ENCODE data around the gene TFDP2. TPM values are rescaled to one million over a fixed set of nuclear protein-coding genes. Genes with fewer than 3 reads are reported as not detected.
"Not testable (repeated sequence)": the region's sequence is repeated elsewhere in the genome, so short reads cannot be mapped to it uniquely, and the experiment has no call there.

The TFDP2 gene
- total RNA-seq, 1 experiment from 2014 or later, result 45.6 TPM

- no peak overlapping the region for H2AFZ ChIP-seq (ENCODE audit: low read length)
- DNase-seq, result no peak
Measured at GRCh38 chr3:141929341-141929995, 219.9 kb downstream of the TFDP2 start.

GRCh38 chr3:141928631-141929270, 220.6 kb downstream of the TFDP2 start:
- Histone ChIP-seq H3K9me3 (ENCODE audit: low read length) (no peaks in the 10 kb centered on the region), H3K9me2 (replicated peaks; ENCODE audit: insufficient read depth, low read length) (no peaks in the 10 kb centered on the region)
- DNase-seq, result no peak

More at GRCh38 chr3:141929341-141929995, 219.9 kb downstream of the TFDP2 start:
- Histone ChIP-seq H3K27me3 (ENCODE audit: low read length) (no peaks in the 10 kb centered on the region), H3K9me2 (replicated peaks; ENCODE audit: insufficient read depth, low read length) (no peaks in the 10 kb centered on the region), H3K27ac (ENCODE audit: low read length) (no peak overlapping the region), H3K9ac (ENCODE audit: low read length) (no peak overlapping the region), H3K79me2 (ENCODE audit: low read length) (no peaks in the 10 kb centered on the region), H3K4me1 (ENCODE audit: low read length) (no peaks in the 10 kb centered on the region), H3K36me3 (ENCODE audit: insufficient read depth, low read length) (peaks cover 14% of the 10 kb centered on the region; the same call in 1 of the 2 replicates), H3K4me3 (ENCODE audit: low read length) (no peak overlapping the region), H4K20me1 (ENCODE audit: insufficient read depth, low read depth, low read length) (no peaks in the 10 kb centered on the region), H3K9me3 (ENCODE audit: low read length) (no peaks in the 10 kb centered on the region), H3K4me2 (ENCODE audit: low read depth, low read length, poor library complexity, severe bottlenecking) (no peak overlapping the region)

GRCh38 chr3:141926929-141927328, 222.4 kb downstream of the TFDP2 start:
- no peak for DNase-seq
- Histone ChIP-seq H3K4me1 (ENCODE audit: low read length) (no peaks in the 10 kb centered on the region), H3K9ac (ENCODE audit: low read length) (no peak overlapping the region)

More at GRCh38 chr3:141928631-141929270, 220.6 kb downstream of the TFDP2 start:
- peaks cover 16% of the 10 kb centered on the region; the same call in 1 of the 2 replicates for H3K36me3 ChIP-seq (ENCODE audit: insufficient read depth, low read length)
- H4K20me1 ChIP-seq (ENCODE audit: insufficient read depth, low read depth, low read length), result no peaks in the 10 kb centered on the region
- no peak overlapping the region for H3K4me2 ChIP-seq (ENCODE audit: low read depth, low read length, poor library complexity, severe bottlenecking)
- H3K79me2 ChIP-seq (ENCODE audit: low read length), result no peaks in the 10 kb centered on the region
- H3K9ac ChIP-seq (ENCODE audit: low read length), result no peak overlapping the region
- no peaks in the 10 kb centered on the region for H3K4me1 ChIP-seq (ENCODE audit: low read length)
- no peak overlapping the region for H2AFZ ChIP-seq (ENCODE audit: low read length)
- no peak overlapping the region for H3K4me3 ChIP-seq (ENCODE audit: low read length)
- no peak overlapping the region for H3K27ac ChIP-seq (ENCODE audit: low read length)
- H3K27me3 ChIP-seq (ENCODE audit: low read length), result no peaks in the 10 kb centered on the region

GRCh38 chr3:141925677-141926076, 223.7 kb downstream of the TFDP2 start:
- not testable (repeated sequence) for H3K27ac ChIP-seq (ENCODE audit: low read length); H3K9ac ChIP-seq (ENCODE audit: low read length); DNase-seq

More at GRCh38 chr3:141926929-141927328, 222.4 kb downstream of the TFDP2 start:
- H3K36me3 ChIP-seq (ENCODE audit: insufficient read depth, low read length), result peaks cover 24% of the 10 kb centered on the region
- H2AFZ ChIP-seq (ENCODE audit: low read length), result no peak overlapping the region
- no peaks in the 10 kb centered on the region for H4K20me1 ChIP-seq (ENCODE audit: insufficient read depth, low read depth, low read length)
- no peaks in the 10 kb centered on the region for H3K27me3 ChIP-seq (ENCODE audit: low read length)
- no peaks in the 10 kb centered on the region for H3K79me2 ChIP-seq (ENCODE audit: low read length)
- no peak overlapping the region for H3K4me3 ChIP-seq (ENCODE audit: low read length)
- H3K4me2 ChIP-seq (ENCODE audit: low read depth, low read length, poor library complexity, severe bottlenecking), result no peak overlapping the region
- H3K9me2 ChIP-seq (replicated peaks; ENCODE audit: insufficient read depth, low read length), result no peaks in the 10 kb centered on the region
- no peak overlapping the region for H3K27ac ChIP-seq (ENCODE audit: low read length)
- no peaks in the 10 kb centered on the region for H3K9me3 ChIP-seq (ENCODE audit: low read length)

GRCh38 chr3:141921316-141921715, 228.0 kb downstream of the TFDP2 start:
- no peaks in the 10 kb centered on the region for H3K27me3 ChIP-seq (ENCODE audit: low read length)
- H3K4me3 ChIP-seq (ENCODE audit: low read length), result no peak overlapping the region
- no peak overlapping the region for H3K27ac ChIP-seq (ENCODE audit: low read length)
- no peaks in the 10 kb centered on the region for H4K20me1 ChIP-seq (ENCODE audit: insufficient read depth, low read depth, low read length)
- no peak for DNase-seq
- H3K9ac ChIP-seq (ENCODE audit: low read length), result no peak overlapping the region
- H3K36me3 ChIP-seq (ENCODE audit: insufficient read depth, low read length), result peaks cover 44% of the 10 kb centered on the region
- no peaks in the 10 kb centered on the region for H3K9me2 ChIP-seq (replicated peaks; ENCODE audit: insufficient read depth, low read length)
- H3K4me2 ChIP-seq (ENCODE audit: low read depth, low read length, poor library complexity, severe bottlenecking), result no peak overlapping the region
- no peak overlapping the region for H2AFZ ChIP-seq (ENCODE audit: low read length)
- H3K79me2 ChIP-seq (ENCODE audit: low read length), result no peaks in the 10 kb centered on the region
- no peaks in the 10 kb centered on the region for H3K4me1 ChIP-seq (ENCODE audit: low read length)
- no peaks in the 10 kb centered on the region for H3K9me3 ChIP-seq (ENCODE audit: low read length)

More at GRCh38 chr3:141925677-141926076, 223.7 kb downstream of the TFDP2 start:
- not testable (repeated sequence) for H3K9me2 ChIP-seq (replicated peaks; ENCODE audit: insufficient read depth, low read length); H3K79me2 ChIP-seq (ENCODE audit: low read length); H4K20me1 ChIP-seq (ENCODE audit: insufficient read depth, low read depth, low read length); H3K4me3 ChIP-seq (ENCODE audit: low read length); H3K4me2 ChIP-seq (ENCODE audit: low read depth, low read length, poor library complexity, severe bottlenecking); H3K9me3 ChIP-seq (ENCODE audit: low read length); H3K27me3 ChIP-seq (ENCODE audit: low read length); H3K4me1 ChIP-seq (ENCODE audit: low read length); H2AFZ ChIP-seq (ENCODE audit: low read length)
- peaks cover 34% of the 10 kb centered on the region for H3K36me3 ChIP-seq (ENCODE audit: insufficient read depth, low read length)

- Histone ChIP-seq H3K4me2 (ENCODE audit: low read depth, low read length, poor library complexity, severe bottlenecking) (no peak overlapping the region), H3K4me3 (ENCODE audit: low read length) (no peak overlapping the region), H3K9ac (ENCODE audit: low read length) (no peak overlapping the region), H4K20me1 (ENCODE audit: insufficient read depth, low read depth, low read length) (no peaks in the 10 kb centered on the region), H2AFZ (ENCODE audit: low read length) (no peak overlapping the region), H3K4me1 (ENCODE audit: low read length) (no peaks in the 10 kb centered on the region), H3K36me3 (ENCODE audit: insufficient read depth, low read length) (peaks cover 47% of the 10 kb centered on the region), H3K9me3 (ENCODE audit: low read length) (no peaks in the 10 kb centered on the region), H3K27ac (ENCODE audit: low read length) (no peak overlapping the region), H3K9me2 (replicated peaks; ENCODE audit: insufficient read depth, low read length) (no peaks in the 10 kb centered on the region), H3K27me3 (ENCODE audit: low read length) (no peaks in the 10 kb centered on the region), H3K79me2 (ENCODE audit: low read length) (no peaks in the 10 kb centered on the region)
- DNase-seq, result no peak
Measured at GRCh38 chr3:141920701-141921100, 228.6 kb downstream of the TFDP2 start.

GRCh38 chr3:141915766-141916165, 233.6 kb downstream of the TFDP2 start:
- Histone ChIP-seq H3K27me3 (ENCODE audit: low read length) (no peaks in the 10 kb centered on the region), H3K36me3 (ENCODE audit: insufficient read depth, low read length) (peaks cover 69% of the 10 kb centered on the region), H3K4me3 (ENCODE audit: low read length) (no peak overlapping the region), H3K9me2 (replicated peaks; ENCODE audit: insufficient read depth, low read length) (no peaks in the 10 kb centered on the region), H3K4me1 (ENCODE audit: low read length) (no peaks in the 10 kb centered on the region), H3K9ac (ENCODE audit: low read length) (no peak overlapping the region), H3K9me3 (ENCODE audit: low read length) (no peaks in the 10 kb centered on the region; the same call in 1 of the 2 replicates), H3K4me2 (ENCODE audit: low read depth, low read length, poor library complexity, severe bottlenecking) (no peak overlapping the region), H3K79me2 (ENCODE audit: low read length) (peaks cover 24% of the 10 kb centered on the region), H4K20me1 (ENCODE audit: insufficient read depth, low read depth, low read length) (no peaks in the 10 kb centered on the region), H3K27ac (ENCODE audit: low read length) (no peak overlapping the region), H2AFZ (ENCODE audit: low read length) (no peak overlapping the region)
- no peak for DNase-seq

- Histone ChIP-seq H3K4me2 (ENCODE audit: low read depth, low read length, poor library complexity, severe bottlenecking) (no peak overlapping the region), H3K4me1 (ENCODE audit: low read length) (no peaks in the 10 kb centered on the region), H3K27me3 (ENCODE audit: low read length) (no peaks in the 10 kb centered on the region), H3K79me2 (ENCODE audit: low read length) (peaks cover 25% of the 10 kb centered on the region), H3K36me3 (ENCODE audit: insufficient read depth, low read length) (peaks cover 71% of the 10 kb centered on the region), H3K27ac (ENCODE audit: low read length) (no peak overlapping the region), H2AFZ (ENCODE audit: low read length) (no peak overlapping the region), H3K9ac (ENCODE audit: low read length) (no peak overlapping the region), H3K9me2 (replicated peaks; ENCODE audit: insufficient read depth, low read length) (no peaks in the 10 kb centered on the region), H4K20me1 (ENCODE audit: insufficient read depth, low read depth, low read length) (no peaks in the 10 kb centered on the region), H3K4me3 (ENCODE audit: low read length) (no peak overlapping the region), H3K9me3 (ENCODE audit: low read length) (no peaks in the 10 kb centered on the region; the same call in 1 of the 2 replicates)
- no peak for DNase-seq
Measured at GRCh38 chr3:141915016-141915415, 234.3 kb downstream of the TFDP2 start.

Data from Karpas-422 (cell line).